HAP-1 (cell line): ENCODE results near the gene OR1N2.
"Not testable (repeated sequence)": the region's sequence is repeated elsewhere in the genome, so short reads cannot be mapped to it uniquely, and the experiment has no call there.

Experiments used
- DNase-seq, 2 experiments: peaks; one replicate each; pipeline ENCODE4 v3.0.0-alpha.2; 2016 to 2020; ENCODE audit warnings: low spot score in 2 of 2
- H3K27me3 ChIP-seq: fragments of 250-450 bp; sonication (Bioruptor Pico); 2 replicates; pipeline ENCODE4 v1.5.1; 2020; ENCODE audit warnings: low read depth, mild to moderate bottlenecking, moderate library complexity
- H3K36me3 ChIP-seq: fragments of 250-450 bp; sonication (Bioruptor Pico); replicated peaks from 2 replicates; pipeline ENCODE4 v1.5.1; 2020; ENCODE audit warnings: mild to moderate bottlenecking
- H3K4me1 ChIP-seq: fragments of 250-450 bp; sonication (Bioruptor Pico); 2 replicates; pipeline ENCODE4 v1.5.1; 2020; ENCODE audit warnings: mild to moderate bottlenecking
- H3K4me3 ChIP-seq: fragments of 250-450 bp; sonication (Bioruptor Pico); 2 replicates; pipeline ENCODE4 v1.5.1; 2020; ENCODE audit warnings: mild to moderate bottlenecking, moderate library complexity
- H3K9me3 ChIP-seq: fragments of 250-450 bp; sonication (Bioruptor Pico); 2 replicates; pipeline ENCODE4 v1.5.1; 2020; ENCODE audit warnings: mild to moderate bottlenecking, moderate library complexity
- in situ Hi-C: fragments of 300-500 bp; cut with MboI; formaldehyde crosslinking; loops from 3 replicates; pipeline ENCODE4 v1.14.3; 2020; ENCODE audit warnings: low sequenced_read_pairs, inconsistent platforms, mixed read lengths

Gene OR1N2, protein sequence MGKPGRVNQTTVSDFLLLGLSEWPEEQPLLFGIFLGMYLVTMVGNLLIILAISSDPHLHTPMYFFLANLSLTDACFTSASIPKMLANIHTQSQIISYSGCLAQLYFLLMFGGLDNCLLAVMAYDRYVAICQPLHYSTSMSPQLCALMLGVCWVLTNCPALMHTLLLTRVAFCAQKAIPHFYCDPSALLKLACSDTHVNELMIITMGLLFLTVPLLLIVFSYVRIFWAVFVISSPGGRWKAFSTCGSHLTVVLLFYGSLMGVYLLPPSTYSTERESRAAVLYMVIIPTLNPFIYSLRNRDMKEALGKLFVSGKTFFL

GRCh38 chr9:122552812-122553211 lies at the start of gene OR1N2:
TSS of gene OR1N2 (plus strand) at chr9:122553112. CDS start at chr9:122553212, 100 bp downstream.
- no peaks in the 10 kb centered on the region for H3K4me1 ChIP-seq
- in situ Hi-C loops, result no loop called here
- peaks cover 4% of the 10 kb centered on the region for H3K27me3 ChIP-seq
- H3K4me3 ChIP-seq, result no peak within 1 kb of the TSS
- H3K9me3 ChIP-seq, result no peaks in the 10 kb centered on the region
- DNase-seq, result no peak
- H3K36me3 ChIP-seq, result no peaks in the 10 kb centered on the region

DNA sequence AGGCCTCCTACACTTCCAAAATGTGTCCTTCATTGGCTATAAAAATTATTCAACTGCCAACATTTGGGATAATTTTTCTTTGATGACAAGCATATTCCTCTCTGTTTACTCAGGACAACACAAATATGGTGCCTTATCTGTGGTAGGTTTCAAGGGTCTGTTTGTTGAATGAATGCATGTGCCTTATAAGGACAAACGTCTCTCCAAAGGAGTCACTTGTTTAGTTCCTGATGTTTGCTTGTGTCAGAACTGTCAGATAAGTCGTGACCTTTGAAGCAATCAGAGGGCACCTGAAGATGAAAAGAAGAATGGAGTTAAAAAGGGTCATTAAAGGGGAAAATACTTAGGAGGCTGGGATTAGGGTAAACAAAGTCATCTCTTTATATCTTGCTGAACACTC lies 45.9 kb upstream of the OR1N2 start:
- H3K4me1 ChIP-seq, result no peaks in the 10 kb centered on the region
- peaks cover 8% of the 10 kb centered on the region; the same call in 1 of the 2 replicates for H3K27me3 ChIP-seq
- in situ Hi-C loops, result no loop called here
- no peak for DNase-seq
- no peaks in the 10 kb centered on the region for H3K36me3 ChIP-seq
- H3K4me3 ChIP-seq, result no peak overlapping the region
- no peaks in the 10 kb centered on the region for H3K9me3 ChIP-seq

DNA sequence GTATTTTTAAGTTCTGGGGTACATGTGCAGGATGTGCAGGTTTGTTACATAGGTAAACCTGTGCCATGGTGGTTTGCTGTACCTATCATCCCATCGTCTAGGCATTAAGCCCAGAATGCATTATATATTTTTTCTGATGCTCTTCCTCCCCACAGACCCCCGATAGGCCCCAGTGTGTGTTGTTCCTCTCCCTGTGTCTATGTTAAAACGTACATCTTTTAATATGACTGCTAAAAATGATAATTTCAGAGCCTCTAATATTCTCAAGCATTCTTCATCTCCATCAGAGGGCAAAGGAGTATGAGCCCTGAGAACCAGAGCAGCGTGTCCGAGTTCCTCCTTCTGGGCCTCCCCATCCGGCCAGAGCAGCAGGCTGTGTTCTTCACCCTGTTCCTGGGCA lies 42.4 kb upstream of the OR1N2 start, which contains the start of gene OR1J2:
TSS of gene OR1J2 (plus strand) at position 301 of the 400 bp plus-strand sequence. CDS start at position 301, 0 bp downstream.
- Histone ChIP-seq H3K9me3 (no peaks in the 10 kb centered on the region), H3K4me3 (no peak within 1 kb of the TSS), H3K27me3 (peaks cover 13% of the 10 kb centered on the region; the same call in 1 of the 2 replicates), H3K4me1 (no peaks in the 10 kb centered on the region), H3K36me3 (no peaks in the 10 kb centered on the region)
- in situ Hi-C loops, result no loop called here
- no peak for DNase-seq

DNA sequence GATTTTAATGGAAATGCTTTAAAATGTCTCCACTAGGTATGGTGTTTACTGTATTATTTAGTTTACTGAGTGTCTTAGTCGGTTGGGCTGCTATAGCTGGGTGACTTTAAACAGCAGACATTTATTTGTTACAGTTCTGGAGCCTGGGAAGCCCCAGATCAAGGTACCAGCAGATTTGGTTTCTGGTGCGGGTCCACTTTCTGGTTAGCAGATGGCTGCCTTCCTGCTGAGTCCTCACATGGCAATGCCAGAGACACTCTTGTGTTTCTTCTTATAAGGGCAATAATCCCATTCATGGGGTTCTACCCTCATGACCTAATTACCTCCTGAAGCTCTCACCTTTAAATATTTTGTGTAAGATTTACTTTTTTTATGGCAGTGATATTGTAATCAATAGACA lies 34.7 kb upstream of the OR1N2 start:
- DNase-seq, result no peak
- Histone ChIP-seq H3K4me3 (no peak overlapping the region), H3K27me3 (0 out of 2 replicates have a peak, but pooled peaks cover under 1% of the 10 kb centered on the region), H3K4me1 (no peaks in the 10 kb centered on the region), H3K9me3 (no peaks in the 10 kb centered on the region), H3K36me3 (no peaks in the 10 kb centered on the region)
- in situ Hi-C loops, result no loop called here

DNA sequence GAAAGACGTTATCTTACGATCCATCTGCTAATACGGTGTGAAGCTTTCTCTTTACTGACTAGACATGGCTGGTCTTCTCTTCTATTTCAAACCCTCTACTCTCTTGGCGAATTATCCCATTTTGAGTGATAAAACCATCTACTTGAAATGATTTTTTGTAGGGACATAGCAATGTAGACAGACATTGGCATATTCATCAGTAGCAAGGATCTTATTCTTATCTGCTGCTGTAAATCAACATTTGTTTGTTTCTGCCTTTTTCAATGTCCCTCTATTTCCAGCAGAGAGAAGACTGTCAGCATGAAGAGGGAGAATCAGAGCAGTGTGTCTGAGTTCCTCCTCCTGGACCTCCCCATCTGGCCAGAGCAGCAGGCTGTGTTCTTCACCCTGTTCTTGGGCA lies 34.1 kb upstream of the OR1N2 start, which contains the start of gene OR1J4:
TSS of gene OR1J4 (plus strand) at position 301 of the 400 bp plus-strand sequence. CDS start at position 301, 0 bp downstream.
- H3K36me3 ChIP-seq, result no peaks in the 10 kb centered on the region
- DNase-seq, result no peak
- no peaks in the 10 kb centered on the region for H3K9me3 ChIP-seq
- no peaks in the 10 kb centered on the region for H3K4me1 ChIP-seq
- no peaks in the 10 kb centered on the region for H3K27me3 ChIP-seq
- in situ Hi-C loops, result no loop called here
- no peak within 1 kb of the TSS for H3K4me3 ChIP-seq

DNA sequence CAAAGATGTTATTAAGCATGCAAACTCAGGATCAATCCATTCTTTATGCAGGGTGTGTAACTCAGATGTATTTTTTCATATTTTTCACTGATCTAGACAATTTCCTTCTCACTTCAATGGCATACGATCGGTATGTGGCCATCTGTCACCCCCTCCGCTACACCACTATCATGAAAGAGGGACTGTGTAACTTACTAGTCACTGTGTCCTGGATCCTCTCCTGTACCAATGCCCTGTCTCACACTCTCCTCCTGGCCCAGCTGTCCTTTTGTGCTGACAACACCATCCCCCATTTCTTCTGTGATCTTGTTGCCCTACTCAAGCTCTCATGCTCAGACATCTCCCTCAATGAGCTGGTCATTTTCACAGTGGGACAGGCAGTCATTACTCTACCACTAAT lies 33.5 kb upstream of the OR1N2 start:
- DNase-seq, result no peak
- H3K4me3 ChIP-seq, result no peak overlapping the region
- in situ Hi-C loops, result no loop called here
- no peaks in the 10 kb centered on the region for H3K36me3 ChIP-seq
- H3K4me1 ChIP-seq, result no peaks in the 10 kb centered on the region
- no peaks in the 10 kb centered on the region for H3K27me3 ChIP-seq
- no peaks in the 10 kb centered on the region for H3K9me3 ChIP-seq

DNA sequence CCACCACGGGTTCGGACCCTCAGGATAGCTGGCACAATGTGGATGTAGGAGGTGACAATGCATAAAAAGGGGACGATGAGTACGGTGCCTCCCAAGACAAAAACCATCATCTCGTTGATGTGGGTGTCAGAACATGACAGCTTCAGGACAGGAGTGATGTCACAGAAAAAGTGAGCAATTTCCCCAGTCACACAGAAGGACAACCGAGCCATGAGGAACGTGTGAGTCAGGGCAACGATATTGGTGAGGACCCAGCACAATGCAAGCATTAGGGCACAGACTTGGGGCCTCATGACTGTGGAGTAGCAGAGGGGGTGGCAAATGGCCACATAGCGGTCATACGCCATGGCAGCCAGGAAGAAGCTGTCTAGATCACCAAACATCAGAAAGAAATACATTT lies 26.3 kb upstream of the OR1N2 start:
- Histone ChIP-seq H3K9me3 (no peaks in the 10 kb centered on the region), H3K27me3 (peaks cover 3% of the 10 kb centered on the region; the same call in 1 of the 2 replicates), H3K36me3 (no peaks in the 10 kb centered on the region), H3K4me1 (no peaks in the 10 kb centered on the region), H3K4me3 (no peak overlapping the region)
- in situ Hi-C loops, result no loop called here
- DNase-seq, result no peak

DNA sequence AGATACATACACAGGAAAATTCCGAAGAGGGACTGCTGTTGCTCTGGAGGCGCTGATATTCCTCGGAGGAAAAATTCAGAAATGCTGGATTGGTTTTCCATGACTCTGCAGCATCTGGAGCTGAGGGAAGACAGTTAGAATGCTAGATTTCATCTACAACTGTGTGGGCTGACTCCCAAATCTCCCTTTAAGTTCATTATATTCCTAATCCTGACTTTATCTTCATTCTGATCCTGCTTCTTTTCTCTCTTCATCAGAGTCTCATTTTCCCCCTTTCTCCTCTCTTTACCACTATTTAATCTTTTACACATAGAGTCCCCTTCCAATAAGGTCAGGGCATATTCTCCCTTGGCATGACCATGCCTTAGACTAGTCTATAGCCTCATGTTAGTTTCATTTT lies 25.7 kb upstream of the OR1N2 start, which contains the start of gene OR1N1:
TSS of gene OR1N1 (minus strand) at position 101 of the 400 bp plus-strand sequence. CDS start at position 101, 0 bp downstream.
- in situ Hi-C loops, result no loop called here
- no peaks in the 10 kb centered on the region for H3K4me1 ChIP-seq
- H3K4me3 ChIP-seq, result no peak within 1 kb of the TSS
- no peaks in the 10 kb centered on the region for H3K9me3 ChIP-seq
- no peaks in the 10 kb centered on the region for H3K36me3 ChIP-seq
- DNase-seq, result no peak
- H3K27me3 ChIP-seq, result peaks cover 3% of the 10 kb centered on the region; the same call in 1 of the 2 replicates

DNA sequence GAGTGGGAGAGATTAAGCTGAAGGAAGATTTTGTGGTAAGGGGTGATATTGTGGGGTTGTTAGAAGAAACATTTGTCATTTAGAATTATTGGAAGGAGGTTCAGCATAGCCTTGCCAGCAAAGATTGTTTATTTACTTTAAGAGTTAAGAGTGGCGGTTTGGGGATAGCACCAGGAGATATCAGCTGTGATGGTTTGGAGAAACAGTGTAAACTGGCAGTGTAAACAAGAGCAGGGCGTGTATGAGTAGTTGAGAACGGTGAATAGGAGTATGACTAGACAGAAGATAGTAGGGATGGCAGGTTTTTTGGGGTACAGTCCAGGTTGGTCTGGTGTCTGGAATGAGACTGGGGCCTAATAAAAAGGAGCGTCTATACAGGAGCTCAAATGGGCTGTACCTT lies 21.8 kb upstream of the OR1N2 start:
- H3K9me3 ChIP-seq, H3K4me3 ChIP-seq, H3K36me3 ChIP-seq, in situ Hi-C loops, H3K27me3 ChIP-seq, DNase-seq, H3K4me1 ChIP-seq: not testable (repeated sequence)

DNA sequence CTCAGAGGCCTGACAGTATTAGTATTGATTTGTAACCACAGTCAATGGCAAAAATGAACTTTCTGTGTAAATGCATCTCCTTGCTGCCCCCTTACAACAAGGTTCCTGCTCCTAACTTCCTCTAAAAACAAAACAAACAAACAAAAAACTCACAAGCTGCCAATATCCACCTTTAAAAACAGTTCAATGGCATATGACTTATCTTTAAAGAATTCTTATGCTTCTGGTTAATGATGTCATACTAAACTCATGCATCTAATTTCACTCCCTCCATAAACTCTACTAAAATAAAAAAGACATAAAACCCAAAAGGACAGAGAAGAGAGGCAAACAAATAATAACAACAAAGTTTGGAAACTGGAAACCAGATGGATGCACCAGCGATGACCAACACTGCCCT lies 16.8 kb upstream of the OR1N2 start:
- Histone ChIP-seq H3K4me1 (0 out of 2 replicates have a peak, but pooled peaks cover 3% of the 10 kb centered on the region), H3K27me3 (no peaks in the 10 kb centered on the region), H3K36me3 (no peaks in the 10 kb centered on the region), H3K9me3 (no peaks in the 10 kb centered on the region), H3K4me3 (no peak overlapping the region)
- no peak for DNase-seq
- in situ Hi-C loops, result no loop called here

GRCh38 chr9:122537066-122537465 lies 15.8 kb upstream of the OR1N2 start:
- H3K4me1 ChIP-seq, H3K36me3 ChIP-seq, H3K4me3 ChIP-seq, H3K27me3 ChIP-seq, in situ Hi-C loops, H3K9me3 ChIP-seq, DNase-seq: not testable (repeated sequence)

GRCh38 chr9:122538757-122539156 lies 14.2 kb upstream of the OR1N2 start:
- Histone ChIP-seq H3K27me3 (peaks cover 8% of the 10 kb centered on the region; the same call in 1 of the 2 replicates), H3K9me3 (no peaks in the 10 kb centered on the region), H3K4me1 (0 out of 2 replicates have a peak, but pooled peaks cover 3% of the 10 kb centered on the region), H3K36me3 (no peaks in the 10 kb centered on the region), H3K4me3 (no peak overlapping the region)
- in situ Hi-C loops, result no loop called here
- no peak for DNase-seq

DNA sequence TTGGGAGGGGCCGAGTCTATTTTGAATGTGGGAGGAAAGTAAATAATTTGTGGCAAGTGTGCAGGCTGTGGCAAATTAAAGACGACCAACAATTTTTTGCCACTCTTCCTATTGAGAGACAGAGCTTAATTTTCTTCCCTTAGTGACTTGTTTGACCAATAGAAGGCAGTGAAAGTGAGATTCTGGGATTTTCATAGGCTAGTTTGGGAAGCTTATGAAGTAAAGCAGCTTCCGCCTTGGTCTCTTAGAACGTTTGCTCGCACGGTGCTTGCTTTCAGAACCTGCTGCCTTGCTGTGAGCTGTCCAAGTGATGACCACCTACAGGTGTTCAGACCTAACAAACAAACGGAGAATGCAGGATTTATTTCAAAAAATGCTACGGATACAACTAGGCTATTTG lies 6.7 kb upstream of the OR1N2 start:
- Histone ChIP-seq H3K36me3 (no peaks in the 10 kb centered on the region), H3K4me1 (no peaks in the 10 kb centered on the region), H3K9me3 (no peaks in the 10 kb centered on the region), H3K27me3 (peaks cover 8% of the 10 kb centered on the region; the same call in 1 of the 2 replicates), H3K4me3 (no peak overlapping the region)
- in situ Hi-C loops, result no loop called here
- no peak for DNase-seq

DNA sequence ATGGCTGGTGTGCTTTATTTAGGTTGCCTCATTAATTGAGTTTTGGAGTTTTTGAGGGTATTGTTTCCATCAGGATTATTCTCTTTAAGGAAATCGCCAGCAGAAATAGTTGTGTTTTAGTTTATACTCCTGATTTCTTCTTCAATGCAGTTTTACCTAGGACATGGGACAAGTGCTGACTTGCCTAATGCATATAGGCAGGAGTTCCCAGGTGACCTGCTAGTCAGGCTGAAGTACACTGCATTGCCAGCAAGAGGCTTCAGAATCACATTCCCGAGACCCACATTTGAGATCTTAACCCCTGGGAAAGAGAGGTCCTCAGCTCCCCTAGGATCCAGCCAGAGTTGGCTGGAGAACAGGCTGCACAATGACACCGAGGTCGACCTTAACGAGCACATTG lies 1.5 kb upstream of the OR1N2 start:
- Histone ChIP-seq H3K27me3 (peaks cover 4% of the 10 kb centered on the region), H3K4me3 (no peak overlapping the region), H3K36me3 (no peaks in the 10 kb centered on the region), H3K4me1 (no peaks in the 10 kb centered on the region), H3K9me3 (no peaks in the 10 kb centered on the region)
- in situ Hi-C loops, result no loop called here
- DNase-seq, result no peak
